Suppressor macrophage (primary cell): ENCODE data around the gene SLC1A1.

Source experiments
- DNase-seq, 4 experiments: peaks; one replicate each; pipeline ENCODE4 v3.0.0-alpha.2; 2020 to 2022
- total RNA-seq, 17 experiments: gene quantifications; one replicate each; lab custom pipeline; 2026; ENCODE audit warnings: mixed read lengths in 6 of 17, inconsistent platforms in 3 of 17; lab: John Stamatoyannopoulos, UW

SLC1A1 gene
- 0 to 2.0 (median 0) reads per million in 17 experiments for total RNA-seq

- DNase-seq, result peak in 3 of 4 experiments; percentile 6 to 9 (median 8)
Observed at GRCh38 chr9:4489919-4490704, at the start of gene SLC1A1. Gene SLC1A1 (plus strand): TSS chr9:4490468. CDS start chr9:4490680, 212 bp downstream.

GRCh38 chr9:4442806-4443205, 47.5 kb upstream of the SLC1A1 start:
- no peak for DNase-seq

- peak in 3 of 4 experiments; percentile 9 to 50 (median 42) for DNase-seq
Observed at GRCh38 chr9:4443439-4443838, 46.8 kb upstream of the SLC1A1 start.

GRCh38 chr9:4461437-4461836, 28.8 kb upstream of the SLC1A1 start:
- no peak for DNase-seq

- no peak for DNase-seq
Observed at GRCh38 chr9:4463824-4464223, 26.4 kb upstream of the SLC1A1 start.

- DNase-seq, result no peak
Observed at GRCh38 chr9:4464911-4465513, 25.3 kb upstream of the SLC1A1 start.

- no peak for DNase-seq
Observed at GRCh38 chr9:4465910-4466309, 24.4 kb upstream of the SLC1A1 start.

GRCh38 chr9:4475301-4475700, 15.0 kb upstream of the SLC1A1 start:
- no peak for DNase-seq

GRCh38 chr9:4486176-4486575, 4.1 kb upstream of the SLC1A1 start:
- DNase-seq, result no peak

GRCh38 chr9:4489562-4489918, 728 bp upstream of the SLC1A1 start:
- DNase-seq, result no peak

- DNase-seq, result no peak
Observed at GRCh38 chr9:4490705-4491625, 697 bp downstream of the SLC1A1 start.

- no peak for DNase-seq
Observed at GRCh38 chr9:4491626-4491975, 1.3 kb downstream of the SLC1A1 start.

- no peak for DNase-seq
Observed at GRCh38 chr9:4494332-4494731, 4.1 kb downstream of the SLC1A1 start.

- DNase-seq, result no peak
Observed at GRCh38 chr9:4494806-4495205, 4.5 kb downstream of the SLC1A1 start.

GRCh38 chr9:4495537-4495936, 5.3 kb downstream of the SLC1A1 start:
- no peak for DNase-seq

GRCh38 chr9:4496497-4496896, 6.2 kb downstream of the SLC1A1 start:
- DNase-seq, result no peak

GRCh38 chr9:4497395-4497794, 7.1 kb downstream of the SLC1A1 start:
- DNase-seq, result no peak

GRCh38 chr9:4497855-4498254, 7.6 kb downstream of the SLC1A1 start:
- no peak for DNase-seq

- no peak for DNase-seq
Observed at GRCh38 chr9:4499917-4500316, 9.6 kb downstream of the SLC1A1 start.

- no peak for DNase-seq
Observed at GRCh38 chr9:4501147-4501507, 10.9 kb downstream of the SLC1A1 start.

GRCh38 chr9:4502444-4502843, 12.2 kb downstream of the SLC1A1 start:
- no peak for DNase-seq

- no peak for DNase-seq
Observed at GRCh38 chr9:4503103-4503502, 12.8 kb downstream of the SLC1A1 start.

- DNase-seq, result no peak
Observed at GRCh38 chr9:4504250-4504649, 14.0 kb downstream of the SLC1A1 start.
